SK-N-SH (cell line): ENCODE measurements around the gene CCR6. TPM values are rescaled to one million over a fixed set of nuclear protein-coding genes. Genes with fewer than 3 reads are reported as not detected.

Experiments
- CTCF ChIA-PET: fragments of 300-600, 350-600 bp; formaldehyde crosslinking; extraction: SDS; loops from one replicate; lab custom pipeline; 2021; lab: Yijun Ruan, JAX
- POLR2A ChIA-PET: fragments of 350-600 bp; sonication (Branson Sonifier 250); formaldehyde crosslinking; extraction: SDS; loops from one replicate; lab custom pipeline; 2020; ENCODE audit warnings: antibody characterized with exemption, inconsistent platforms; lab: Yijun Ruan, JAX
- DNase-seq: peaks from one replicate; pipeline ENCODE4 v3.0.0; 2012
- H2AFZ ChIP-seq: fragments of 200-600 bp; sonication (generic); 2 replicates; pipeline ENCODE4 v1.8.1; 2016; ENCODE audit warnings: antibody characterized with exemption, mild to moderate bottlenecking, low read depth
- H3F3A ChIP-seq: fragments of 200-600 bp; sonication (generic); replicated peaks from 2 replicates; pipeline ENCODE3; 2016; ENCODE audit warnings: antibody characterized with exemption, mild to moderate bottlenecking; ENCODE audit not compliant: insufficient read depth
- H3K27ac ChIP-seq, 2 experiments: fragments of 200-500 bp in 1 of 2; fragments of 200-600 bp in 1 of 2; sonication (Bioruptor generic) in 1 of 2; sonication (generic), shearing (Covaris generic) in 1 of 2; 2 replicates each; pipeline versions ENCODE4 v1.5.1 to v1.6.1; 2014 to 2016; ENCODE audit warnings: low read depth in 2 of 2, inconsistent platforms in 1 of 2, low read length in 1 of 2, mild to moderate bottlenecking in 1 of 2, mixed read lengths in 1 of 2
- H3K27me3 ChIP-seq: fragments of 200-600 bp; sonication (generic), shearing (Covaris generic); 2 replicates; pipeline ENCODE4 v1.6.1; 2016; ENCODE audit warnings: mixed run types; ENCODE audit not compliant: insufficient read depth
- H3K36me3 ChIP-seq, 2 experiments: fragments of 200-500 bp in 1 of 2; fragments of 200-600 bp in 1 of 2; sonication (Bioruptor generic) in 1 of 2; sonication (generic) in 1 of 2; replicated peaks in 1 of 2; 2 replicates each; pipeline versions ENCODE3 to v1.5.1; 2014 to 2016; ENCODE audit warnings: low read length in 1 of 2, mild to moderate bottlenecking in 1 of 2; ENCODE audit not compliant: insufficient read depth in 2 of 2, control insufficient read depth in 1 of 2
- H3K4me1 ChIP-seq, 2 experiments: fragments of 200-500 bp in 1 of 2; fragments of 200-600 bp in 1 of 2; sonication (Bioruptor generic) in 1 of 2; sonication (generic), shearing (Covaris generic) in 1 of 2; 2 replicates each; pipeline versions ENCODE4 v1.5.1 to v1.6.1; 2014 to 2016; ENCODE audit warnings: low read depth in 1 of 2, low read length in 1 of 2, mixed run types in 1 of 2; ENCODE audit not compliant: insufficient read depth in 2 of 2, control insufficient read depth in 1 of 2
- H3K4me2 ChIP-seq: fragments of 200-600 bp; sonication (generic), shearing (Covaris generic); 2 replicates; pipeline ENCODE4 v1.6.1; 2017; ENCODE audit warnings: mixed run types
- H3K4me3 ChIP-seq, 2 experiments: fragments of 200-500 bp in 1 of 2; fragments of 200-600 bp in 1 of 2; sonication (Bioruptor generic) in 1 of 2; sonication (generic), shearing (Covaris generic) in 1 of 2; 2 replicates each; pipeline versions ENCODE4 v1.5.1 to v1.8.1; 2014 to 2016; ENCODE audit warnings: low read depth in 2 of 2, inconsistent platforms in 1 of 2, low read length in 1 of 2, mild to moderate bottlenecking in 1 of 2, mixed read lengths in 1 of 2, moderate library complexity in 1 of 2
- H3K79me2 ChIP-seq: fragments of 200-600 bp; sonication (generic); 2 replicates; pipeline ENCODE4 v1.8.1; 2017; ENCODE audit warnings: mild to moderate bottlenecking; ENCODE audit not compliant: insufficient read depth
- H3K9ac ChIP-seq: fragments of 200-600 bp; sonication (generic); 2 replicates; pipeline ENCODE4 v1.6.1; 2017; ENCODE audit warnings: mixed run types
- H3K9me2 ChIP-seq: fragments of 200-600 bp; sonication (generic); 2 replicates; pipeline ENCODE4 v1.6.1; 2017; ENCODE audit warnings: mixed run types
- H3K9me3 ChIP-seq: fragments of 200-600 bp; sonication (generic); 2 replicates; pipeline ENCODE4 v1.6.1; 2017; ENCODE audit warnings: mixed run types, mild to moderate bottlenecking, moderate library complexity
- H4K20me1 ChIP-seq: fragments of 200-600 bp; sonication (generic); 2 replicates; pipeline ENCODE4 v1.6.1; 2017; ENCODE audit warnings: mild to moderate bottlenecking, mixed run types; ENCODE audit not compliant: insufficient read depth
- ELF1 ChIP-seq: IDR thresholded peaks from 2 replicates; pipeline ENCODE4 v1.4.0; 2012
- FOXJ3 ChIP-seq: sonication (generic); formaldehyde crosslinking; IDR thresholded peaks from 2 replicates; pipeline ENCODE4 v1.5.1; 2020; ENCODE audit warnings: mild to moderate bottlenecking, missing genetic modification reagents
- IRF3 ChIP-seq: fragments of 150-350 bp; IDR thresholded peaks from 2 replicates; pipeline ENCODE4 v1.6.1; 2016; ENCODE audit warnings: mild to moderate bottlenecking, low read depth, low read length
- MEF2A ChIP-seq: IDR thresholded peaks from 2 replicates; pipeline ENCODE4 v1.4.0; 2012; ENCODE audit warnings: low read depth, borderline replicate concordance
- MXI1 ChIP-seq: IDR thresholded peaks from 2 replicates; pipeline ENCODE4 v1.6.1; 2012; ENCODE audit warnings: mild to moderate bottlenecking, low read depth, low read length, improper control_type of control experiment
- NFIC ChIP-seq: IDR thresholded peaks from 2 replicates; pipeline ENCODE4 v1.4.0; 2012; ENCODE audit warnings: borderline replicate concordance
- NRF1 ChIP-seq: IDR thresholded peaks from 2 replicates; pipeline ENCODE4 v1.6.1; 2012; ENCODE audit warnings: low read depth, mild to moderate bottlenecking, low read length
- PBX3 ChIP-seq: IDR thresholded peaks from 2 replicates; pipeline ENCODE4; 2012
- RAD21 ChIP-seq: IDR thresholded peaks from 2 replicates; pipeline ENCODE4 v1.6.1; 2012; ENCODE audit warnings: mild to moderate bottlenecking, low read length
- RCOR1 ChIP-seq: fragments of 150-350 bp; IDR thresholded peaks from 2 replicates; pipeline ENCODE4 v1.6.1; 2017; ENCODE audit warnings: antibody characterized with exemption, low read length
- RFX5 ChIP-seq: IDR thresholded peaks from 2 replicates; pipeline ENCODE4 v1.6.1; 2012; ENCODE audit warnings: mild to moderate bottlenecking, improper control_type of control experiment, low read length
- SIN3A ChIP-seq: IDR thresholded peaks from 2 replicates; pipeline ENCODE4 v1.6.1; 2012; ENCODE audit warnings: low read depth, mild to moderate bottlenecking, low read length, moderate library complexity, borderline replicate concordance
- SMC3 ChIP-seq: IDR thresholded peaks from 2 replicates; pipeline ENCODE4 v1.6.1; 2012; ENCODE audit warnings: low read depth, low read length, improper control_type of control experiment
- USF1 ChIP-seq: IDR thresholded peaks from 2 replicates; pipeline ENCODE4 v1.4.0; 2012; ENCODE audit warnings: low read depth, borderline replicate concordance
- YY1 ChIP-seq: IDR thresholded peaks from 2 replicates; pipeline ENCODE4 v1.4.0; 2012; ENCODE audit warnings: low read depth, mild to moderate bottlenecking
- WGBS: methylation state at CpG from one replicate; pipeline ENCODE4 v1.1.6; 2017; ENCODE audit warnings: low lambda C conversion rate; 5-methylcytosine and 5-hydroxymethylcytosine counted together
- polyA plus RNA-seq, 3 experiments: library from polyadenylated mRNA; depleted of rRNA; stranded (reverse); fragments of >200 nt; gene quantifications; 2 replicates each; pipeline ENCODE4 v1.2.3, GENCODE V29; 2012

The CCR6 gene
- polyA plus RNA-seq, 1 of the 3 experiments (the other 2 are of a cell fraction) = not detected

GRCh38 chr6:167093922-167094432 lies 28.9 kb upstream of the CCR6 start (continued):
- no peak for TF ChIP-seq NFIC
- TF ChIP-seq FOXJ3 (CRISPR knock-in tag) = no peak
- TF ChIP-seq PBX3 = no peak
- no peak for TF ChIP-seq RAD21
- no peak for TF ChIP-seq RCOR1
- TF ChIP-seq MEF2A = no peak
- TF ChIP-seq USF1 = no peak
- TF ChIP-seq NRF1 = no peak
- TF ChIP-seq ELF1 = no peak

- Histone ChIP-seq H3K9ac (no peak overlapping the region), H3K4me2 (no peak overlapping the region), H4K20me1 (no peaks in the 10 kb centered on the region), H3K27ac (no peak overlapping the region), H3K36me3 (no peaks in the 10 kb centered on the region), H3K4me3 (no peak overlapping the region), H3K9me2 (no peaks in the 10 kb centered on the region), H3K27me3 (no peaks in the 10 kb centered on the region), H3K79me2 (no peaks in the 10 kb centered on the region), H3F3A (no peaks in the 10 kb centered on the region), H2AFZ (no peak overlapping the region), H3K4me1 (peaks cover 0 to 3% of the 10 kb centered on the region in 2 experiments; a peak in 1 of 4 replicates), H3K9me3 (no peaks in the 10 kb centered on the region)
- TF ChIP-seq MEF2A (no peak), RFX5 (no peak), YY1 (no peak), IRF3 (no peak), MXI1 (no peak), SMC3 (no peak), SIN3A (no peak)
- WGBS = 77% methylated on average over 12 of the region's 12 CpGs
- CTCF ChIA-PET = interaction anchor here (0.6 to 1.5 kb wide), 2 partner anchors 21 to 51 kb away, joined by 3 to 4 read pairs; no protein-coding TSS in a partner anchor
- DNase-seq = no peak
- POLR2A ChIA-PET = no interaction called here
Measured at GRCh38 chr6:167094436-167094819, 28.5 kb upstream of the CCR6 start.
